Measurements from ENCODE around the gene SLC25A27.

GRCh38 chr6:46628976-46629375, 23.8 kb upstream of the SLC25A27 start:
- TF ChIP-seq EZH2 (IDR thresholded peaks at IDR 0.05; ENCODE audit: insufficient read depth, poor library complexity, severe bottlenecking) (no peak), EZH2phosphoT487 (IDR thresholded peaks at IDR 0.05; ENCODE audit: insufficient read depth, low read depth) (no peak)

Data from GM23248 (cell line).